ENCODE measurements around the gene NRG4.

Gene NRG4, protein sequence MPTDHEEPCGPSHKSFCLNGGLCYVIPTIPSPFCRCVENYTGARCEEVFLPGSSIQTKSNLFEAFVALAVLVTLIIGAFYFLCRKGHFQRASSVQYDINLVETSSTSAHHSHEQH

DNA sequence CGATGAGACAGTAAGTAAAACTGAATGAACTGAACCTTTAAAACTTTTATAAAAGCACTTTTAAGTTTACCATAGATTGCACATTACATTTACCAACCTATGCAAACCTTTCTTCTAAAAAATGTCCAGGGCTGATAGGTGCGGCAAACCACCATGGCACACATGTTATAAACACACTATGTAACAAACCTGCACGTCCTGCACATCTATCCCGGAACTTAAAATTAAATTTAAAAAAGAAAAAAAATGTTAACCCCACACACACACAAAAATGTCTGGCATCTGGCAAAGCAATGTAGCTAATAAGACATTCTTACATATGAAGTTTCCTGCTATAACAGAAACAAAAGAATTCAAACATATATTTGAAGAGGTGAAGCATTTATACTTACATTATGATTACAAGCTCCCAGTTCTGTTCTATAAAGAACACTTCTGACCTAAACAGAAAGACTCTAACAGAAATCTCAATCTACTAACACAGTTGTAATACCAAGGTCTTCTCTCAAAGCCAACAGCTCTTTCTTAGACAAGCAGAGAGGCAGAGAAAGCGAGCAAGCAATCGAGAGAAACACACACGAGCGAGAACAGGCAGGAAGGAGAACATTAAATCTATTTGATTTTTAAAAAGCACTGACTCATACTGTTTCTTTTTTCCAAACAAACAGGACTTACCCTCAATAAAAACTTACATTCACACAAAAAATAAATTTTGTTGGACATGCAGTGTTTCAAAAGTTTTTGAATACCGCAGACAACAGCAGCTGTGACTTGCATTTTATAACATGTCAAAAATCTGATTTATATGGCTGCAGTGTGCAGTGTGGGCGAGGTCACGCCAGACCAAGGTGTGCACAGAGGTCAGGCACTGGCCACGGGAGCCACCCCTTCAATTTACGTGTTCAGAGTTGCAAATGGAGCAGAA, at the start of gene NRG4:
Gene NRG4, minus strand, starts transcription at position 798 of the 925 bp plus-strand sequence. CDS start 1,194 bp downstream, outside the sequence.
- H3K4me3 ChIP-seq (ENCODE audit: low read depth, low read length) = peak within 1 kb of the TSS; percentile 24
- TF ChIP-seq, protein P1, sequence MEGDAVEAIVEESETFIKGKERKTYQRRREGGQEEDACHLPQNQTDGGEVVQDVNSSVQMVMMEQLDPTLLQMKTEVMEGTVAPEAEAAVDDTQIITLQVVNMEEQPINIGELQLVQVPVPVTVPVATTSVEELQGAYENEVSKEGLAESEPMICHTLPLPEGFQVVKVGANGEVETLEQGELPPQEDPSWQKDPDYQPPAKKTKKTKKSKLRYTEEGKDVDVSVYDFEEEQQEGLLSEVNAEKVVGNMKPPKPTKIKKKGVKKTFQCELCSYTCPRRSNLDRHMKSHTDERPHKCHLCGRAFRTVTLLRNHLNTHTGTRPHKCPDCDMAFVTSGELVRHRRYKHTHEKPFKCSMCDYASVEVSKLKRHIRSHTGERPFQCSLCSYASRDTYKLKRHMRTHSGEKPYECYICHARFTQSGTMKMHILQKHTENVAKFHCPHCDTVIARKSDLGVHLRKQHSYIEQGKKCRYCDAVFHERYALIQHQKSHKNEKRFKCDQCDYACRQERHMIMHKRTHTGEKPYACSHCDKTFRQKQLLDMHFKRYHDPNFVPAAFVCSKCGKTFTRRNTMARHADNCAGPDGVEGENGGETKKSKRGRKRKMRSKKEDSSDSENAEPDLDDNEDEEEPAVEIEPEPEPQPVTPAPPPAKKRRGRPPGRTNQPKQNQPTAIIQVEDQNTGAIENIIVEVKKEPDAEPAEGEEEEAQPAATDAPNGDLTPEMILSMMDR (conservative IDR thresholded peaks at IDR 0.05; ENCODE audit: low read depth, low read length) = no peak
- DNase-seq (ENCODE audit: low read depth) = peak; percentile 42

DNA sequence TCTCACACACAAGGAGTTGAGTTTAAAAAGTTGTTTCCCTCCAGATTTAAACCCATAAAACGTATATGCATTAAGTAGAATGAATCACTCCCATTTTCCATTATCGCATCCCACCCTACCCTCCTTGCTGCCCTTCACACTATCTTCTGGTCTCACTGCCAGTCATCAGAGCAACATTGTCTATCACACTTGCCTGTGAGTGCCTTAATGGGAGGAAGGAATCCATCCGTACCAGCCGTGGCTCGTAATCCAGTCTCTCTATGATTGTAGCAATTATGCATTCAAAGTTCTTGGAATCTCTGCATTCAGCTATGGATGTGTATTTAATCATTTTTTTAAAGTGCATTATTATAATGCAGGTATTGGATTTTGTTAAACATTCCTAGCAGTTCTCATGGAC, 49.5 kb upstream of the NRG4 start:
- DNase-seq (ENCODE audit: low read depth) = no peak
- no peak overlapping the region for H3K4me3 ChIP-seq (ENCODE audit: low read depth, low read length)
- TF ChIP-seq, protein P1 (conservative IDR thresholded peaks at IDR 0.05; ENCODE audit: low read depth, low read length) = no peak

DNA sequence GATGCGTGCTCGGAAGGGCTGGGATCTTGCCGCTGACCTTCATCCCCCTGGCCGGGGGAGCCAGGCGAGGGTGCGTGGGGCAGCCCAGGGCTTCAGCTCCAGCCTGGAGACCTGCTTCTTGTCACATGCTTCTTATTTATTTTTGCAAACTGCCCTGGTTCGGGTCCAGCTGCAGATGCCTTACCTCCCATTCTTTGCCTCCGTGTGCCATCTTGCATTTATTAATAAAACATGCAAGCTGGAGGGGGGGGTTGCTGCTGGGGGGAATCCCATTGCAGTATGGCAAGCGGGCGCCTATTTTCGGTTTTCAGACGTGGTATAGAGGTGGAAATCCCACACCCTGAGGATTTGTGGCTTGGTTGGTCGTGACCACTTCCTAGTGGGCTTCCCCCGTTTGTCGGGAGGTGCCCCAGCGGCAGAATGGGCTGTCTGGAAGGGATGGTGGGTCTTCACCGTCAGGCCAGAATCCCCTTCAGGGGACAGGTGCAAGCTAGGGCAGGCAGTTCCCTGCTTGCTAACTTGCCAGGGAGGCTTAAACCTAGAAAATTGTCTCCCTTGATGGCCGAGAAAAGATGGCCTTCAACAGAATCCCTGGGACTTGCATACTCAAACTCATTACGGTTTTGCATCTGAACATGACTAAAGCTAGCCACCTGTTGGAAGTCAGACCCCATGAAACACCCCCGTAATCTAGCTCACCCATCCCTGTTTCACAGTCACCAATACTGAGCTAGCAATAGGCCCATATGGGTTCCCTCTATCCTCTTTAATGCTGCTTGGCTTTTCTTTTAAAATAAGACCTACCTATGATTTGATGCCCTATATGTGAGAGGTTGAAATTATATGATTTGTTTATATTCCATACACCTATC, 48.1 kb upstream of the NRG4 start:
- TF ChIP-seq, protein P1 (conservative IDR thresholded peaks at IDR 0.05; ENCODE audit: low read depth, low read length) = no peak
- no peak for DNase-seq (ENCODE audit: low read depth)
- peak overlapping the region; percentile 51 for H3K4me3 ChIP-seq (ENCODE audit: low read depth, low read length)

DNA sequence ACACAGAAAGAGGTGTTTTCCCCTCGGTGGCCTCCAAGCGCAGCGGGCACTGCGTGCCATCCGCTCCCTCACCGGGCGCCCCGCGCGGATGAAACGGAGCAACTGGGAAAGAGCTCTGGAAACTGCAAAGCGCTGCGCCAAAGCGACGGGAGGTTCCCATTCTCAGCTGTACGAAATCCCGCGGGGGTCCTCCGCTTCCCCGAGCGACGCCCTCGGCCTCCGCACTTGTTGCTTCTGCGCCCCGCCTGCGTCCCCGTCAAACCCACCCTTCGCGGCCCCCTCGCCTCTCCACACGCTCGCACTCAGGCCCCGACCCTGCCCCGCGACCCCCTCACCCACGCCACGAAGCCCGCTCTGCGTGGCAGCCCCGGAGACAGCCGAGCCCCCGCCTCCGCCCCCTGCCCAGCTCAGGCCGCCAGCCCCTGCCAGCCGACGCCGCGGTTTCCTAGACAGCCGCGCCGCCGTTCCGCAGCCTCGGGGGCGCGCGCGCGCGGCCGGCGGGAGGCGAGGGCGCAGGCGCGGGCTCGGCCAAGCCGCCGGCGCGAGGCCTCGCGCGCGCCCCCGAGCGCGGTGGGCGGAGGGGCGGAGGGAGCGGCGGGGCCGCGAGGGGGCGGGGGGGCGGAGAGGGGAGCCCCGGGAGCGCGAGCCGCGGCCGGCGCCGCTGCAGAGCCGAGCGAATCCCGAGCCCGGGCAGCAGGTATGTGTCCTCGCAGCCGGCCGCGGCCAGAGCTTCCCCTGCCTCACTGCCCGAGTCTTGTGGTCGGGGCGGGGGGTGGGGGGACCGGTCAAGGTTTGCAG, 47.3 kb upstream of the NRG4 start, which contains the start of gene TMEM266:
Gene TMEM266, plus strand, starts transcription at position 666 of the 798 bp plus-strand sequence. CDS start 74,279 bp downstream, outside the sequence.
- H3K4me3 ChIP-seq (ENCODE audit: low read depth, low read length) = peak within 1 kb of the TSS; percentile 58
- TF ChIP-seq, protein P1 (conservative IDR thresholded peaks at IDR 0.05; ENCODE audit: low read depth, low read length) = no peak
- peak; percentile 8 for DNase-seq (ENCODE audit: low read depth)

DNA sequence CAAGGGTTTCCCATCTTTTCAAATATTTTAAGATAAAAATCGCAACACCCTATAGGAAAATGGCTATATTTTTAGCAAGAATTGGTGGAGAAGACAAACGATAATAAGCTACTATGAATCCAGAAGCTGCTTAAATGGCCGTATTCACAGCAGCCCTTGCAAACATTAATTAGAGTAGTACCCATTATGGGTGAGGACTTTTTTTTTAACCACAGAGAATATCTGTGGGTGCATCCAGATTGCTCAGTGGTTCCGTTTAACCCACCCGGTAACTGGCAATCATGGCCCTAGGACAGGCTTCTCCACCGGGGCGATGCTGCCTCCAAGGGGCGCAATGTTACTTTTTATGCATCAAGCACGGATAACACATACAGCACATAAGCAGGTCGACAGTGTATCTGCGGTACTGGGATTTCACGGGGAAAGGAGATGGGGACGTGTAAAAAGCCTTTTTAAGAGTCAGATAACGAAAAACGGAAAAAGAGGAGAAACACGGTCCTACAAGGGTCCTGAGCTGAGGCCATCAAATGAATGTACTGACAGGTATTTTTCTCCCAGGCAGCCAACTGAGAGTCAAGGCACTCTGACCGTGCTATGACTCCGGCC, 46.6 kb upstream of the NRG4 start:
- peak overlapping the region; percentile 58 for H3K4me3 ChIP-seq (ENCODE audit: low read depth, low read length)
- DNase-seq (ENCODE audit: low read depth) = peak; percentile 23
- TF ChIP-seq, protein P1 (conservative IDR thresholded peaks at IDR 0.05; ENCODE audit: low read depth, low read length) = peak; percentile 42

All from choroid plexus epithelial cell (primary cell).